PC-9 (cell line): ENCODE measurements around the gene SPDYE4.

Source experiments
- CTCF ChIP-seq: fragments of 200-600 bp; sonication (generic); conservative IDR thresholded peaks from 2 replicates; pipeline ENCODE4 v1.6.1; 2017; ENCODE audit warnings: mixed run types, antibody characterized with exemption, mild to moderate bottlenecking, moderate library complexity
- EZH2 ChIP-seq: fragments of 200-600 bp; sonication (generic); IDR thresholded peaks from 2 replicates; pipeline ENCODE4 v1.8.0; 2017; ENCODE audit warnings: antibody characterized with exemption, low read depth

GRCh38 chr17:8785547-8786413 is 27.4 kb upstream of the SPDYE4 start:
- TF ChIP-seq CTCF (peak; percentile 71), EZH2 (no peak)
